Osteoblast (primary cell): ENCODE results near the gene GADL1. TPM values are rescaled to one million over a fixed set of nuclear protein-coding genes. Genes with fewer than 3 reads are reported as not detected.
A peak's percentile ranks its signal among the peaks of the same experiment; 100 is the strongest.

ENCODE experiments used
- DNase-seq: peaks from one replicate; pipeline ENCODE4 v3.0.0; 2011; ENCODE audit warnings: low spot score, mixed read lengths; ENCODE audit not compliant: insufficient read length; ENCODE audit errors: missing footprints
- H2AFZ ChIP-seq: 2 replicates; pipeline ENCODE4 v1.6.0; 2011; ENCODE audit warnings: mild to moderate bottlenecking, low read length
- H3K27ac ChIP-seq: 2 replicates; pipeline ENCODE4 v1.5.1; 2011; ENCODE audit warnings: mild to moderate bottlenecking, low read depth, low read length, moderate library complexity
- H3K27me3 ChIP-seq: 2 replicates; pipeline ENCODE4 v1.6.0; 2012; ENCODE audit warnings: mild to moderate bottlenecking, control low read depth, inconsistent platforms, low read length, moderate library complexity; ENCODE audit not compliant: insufficient read depth
- H3K36me3 ChIP-seq: 2 replicates; pipeline ENCODE4 v1.5.1; 2011; ENCODE audit warnings: mild to moderate bottlenecking, low read length, control low read depth, moderate library complexity; ENCODE audit not compliant: insufficient read depth
- H3K4me1 ChIP-seq: 2 replicates; pipeline ENCODE4 v1.5.1; 2011; ENCODE audit warnings: mild to moderate bottlenecking, low read length, control low read depth, moderate library complexity; ENCODE audit not compliant: insufficient read depth
- H3K4me2 ChIP-seq: 2 replicates; pipeline ENCODE4 v1.6.0; 2011; ENCODE audit warnings: mild to moderate bottlenecking, low read length; ENCODE audit not compliant: insufficient read depth
- H3K4me3 ChIP-seq: fragments of 200-600 bp; sonication (generic); 3 replicates; pipeline ENCODE4 v1.5.1; 2012; ENCODE audit warnings: mild to moderate bottlenecking, low read length, inconsistent platforms; ENCODE audit not compliant: insufficient read depth
- H3K79me2 ChIP-seq: 2 replicates; pipeline ENCODE4 v1.6.0; 2012; ENCODE audit warnings: mild to moderate bottlenecking, low read length, control low read depth, inconsistent platforms; ENCODE audit not compliant: insufficient read depth
- H3K9me3 ChIP-seq: 2 replicates; pipeline ENCODE4 v1.5.1; 2011; ENCODE audit warnings: low read depth, low read length, control low read depth
- H4K20me1 ChIP-seq: 2 replicates; pipeline ENCODE4 v1.6.0; 2012; ENCODE audit warnings: mild to moderate bottlenecking, low read length, control low read depth; ENCODE audit not compliant: insufficient read depth
- total RNA-seq: library from RNA; depleted of rRNA; stranded (reverse); fragments of >200 nt; gene quantifications from 2 replicates; pipeline ENCODE4 v1.2.3, GENCODE V29; 2012
- TF ChIP-seq, protein P1 (sequence below): IDR thresholded peaks from 2 replicates; pipeline ENCODE4 v1.5.1; 2011; ENCODE audit warnings: mild to moderate bottlenecking, low read depth, low read length, moderate library complexity; ENCODE audit errors: extremely low read depth

The GADL1 gene
- total RNA-seq, 1 donor, result not detected

GRCh38 chr3:30924763-30925162 lies 30.3 kb upstream of the GADL1 start:
- Histone ChIP-seq H3K27ac (peak overlapping the region; percentile 50), H3K36me3 (no peaks in the 10 kb centered on the region), H3K79me2 (no peaks in the 10 kb centered on the region), H4K20me1 (no peaks in the 10 kb centered on the region), H2AFZ (no peak overlapping the region), H3K4me2 (no peak overlapping the region), H3K9me3 (no peaks in the 10 kb centered on the region), H3K4me1 (peaks cover 13% of the 10 kb centered on the region), H3K27me3 (no peaks in the 10 kb centered on the region), H3K4me3 (no peak overlapping the region)
- TF ChIP-seq, protein P1, sequence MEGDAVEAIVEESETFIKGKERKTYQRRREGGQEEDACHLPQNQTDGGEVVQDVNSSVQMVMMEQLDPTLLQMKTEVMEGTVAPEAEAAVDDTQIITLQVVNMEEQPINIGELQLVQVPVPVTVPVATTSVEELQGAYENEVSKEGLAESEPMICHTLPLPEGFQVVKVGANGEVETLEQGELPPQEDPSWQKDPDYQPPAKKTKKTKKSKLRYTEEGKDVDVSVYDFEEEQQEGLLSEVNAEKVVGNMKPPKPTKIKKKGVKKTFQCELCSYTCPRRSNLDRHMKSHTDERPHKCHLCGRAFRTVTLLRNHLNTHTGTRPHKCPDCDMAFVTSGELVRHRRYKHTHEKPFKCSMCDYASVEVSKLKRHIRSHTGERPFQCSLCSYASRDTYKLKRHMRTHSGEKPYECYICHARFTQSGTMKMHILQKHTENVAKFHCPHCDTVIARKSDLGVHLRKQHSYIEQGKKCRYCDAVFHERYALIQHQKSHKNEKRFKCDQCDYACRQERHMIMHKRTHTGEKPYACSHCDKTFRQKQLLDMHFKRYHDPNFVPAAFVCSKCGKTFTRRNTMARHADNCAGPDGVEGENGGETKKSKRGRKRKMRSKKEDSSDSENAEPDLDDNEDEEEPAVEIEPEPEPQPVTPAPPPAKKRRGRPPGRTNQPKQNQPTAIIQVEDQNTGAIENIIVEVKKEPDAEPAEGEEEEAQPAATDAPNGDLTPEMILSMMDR, result no peak
- DNase-seq, result peak; percentile 51

DNA sequence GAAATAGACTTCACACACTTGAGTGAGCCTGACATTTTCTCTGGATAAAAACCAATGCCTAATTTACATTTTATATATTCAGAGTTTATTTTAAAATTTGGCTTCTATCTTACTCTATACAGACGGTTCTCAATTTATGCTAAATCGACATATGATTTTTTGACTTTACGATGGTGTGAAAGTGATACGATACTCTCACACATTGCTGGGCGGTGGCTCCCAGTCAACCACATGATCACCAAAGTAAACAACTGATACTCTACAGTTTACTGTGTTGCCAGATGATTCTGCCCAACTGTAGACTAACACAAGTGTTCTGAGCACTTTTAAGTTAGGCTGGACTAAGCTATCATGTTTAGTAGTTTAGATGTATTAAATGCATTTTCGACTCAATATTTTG lies 25.1 kb upstream of the GADL1 start:
- Histone ChIP-seq H3K4me2 (no peak overlapping the region), H3K9me3 (no peaks in the 10 kb centered on the region), H3K4me3 (no peak overlapping the region), H3K36me3 (no peaks in the 10 kb centered on the region), H4K20me1 (no peaks in the 10 kb centered on the region), H3K27ac (no peak overlapping the region), H3K79me2 (no peaks in the 10 kb centered on the region), H2AFZ (no peak overlapping the region), H3K4me1 (peaks cover 11% of the 10 kb centered on the region), H3K27me3 (no peaks in the 10 kb centered on the region)
- DNase-seq, result no peak
- TF ChIP-seq, protein P1, result no peak

DNA sequence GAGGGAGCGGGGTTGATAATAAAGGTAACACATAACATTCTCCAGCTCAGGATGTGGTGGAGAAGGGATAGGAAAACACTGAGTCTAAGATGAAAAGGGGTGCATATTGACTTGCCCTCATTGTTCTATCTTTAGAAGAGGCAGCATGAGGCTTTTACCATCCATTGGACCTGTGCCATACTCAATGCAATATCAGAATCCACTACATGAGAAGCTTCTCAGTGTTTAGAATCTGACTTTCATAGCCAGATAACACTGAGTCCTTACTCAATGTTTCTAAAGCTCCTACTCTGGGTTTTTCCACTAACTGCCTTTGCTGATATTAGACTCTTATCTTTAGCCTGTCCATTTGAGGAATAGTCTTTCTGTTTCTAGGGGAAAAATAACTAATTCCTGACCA lies 24.3 kb upstream of the GADL1 start:
- Histone ChIP-seq H3K36me3 (no peaks in the 10 kb centered on the region), H2AFZ (no peak overlapping the region), H3K27me3 (no peaks in the 10 kb centered on the region), H3K4me1 (peaks cover 14% of the 10 kb centered on the region), H3K79me2 (no peaks in the 10 kb centered on the region), H3K9me3 (no peaks in the 10 kb centered on the region), H4K20me1 (no peaks in the 10 kb centered on the region), H3K4me3 (no peak overlapping the region), H3K4me2 (no peak overlapping the region), H3K27ac (no peak overlapping the region)
- TF ChIP-seq, protein P1, result no peak
- no peak for DNase-seq

DNA sequence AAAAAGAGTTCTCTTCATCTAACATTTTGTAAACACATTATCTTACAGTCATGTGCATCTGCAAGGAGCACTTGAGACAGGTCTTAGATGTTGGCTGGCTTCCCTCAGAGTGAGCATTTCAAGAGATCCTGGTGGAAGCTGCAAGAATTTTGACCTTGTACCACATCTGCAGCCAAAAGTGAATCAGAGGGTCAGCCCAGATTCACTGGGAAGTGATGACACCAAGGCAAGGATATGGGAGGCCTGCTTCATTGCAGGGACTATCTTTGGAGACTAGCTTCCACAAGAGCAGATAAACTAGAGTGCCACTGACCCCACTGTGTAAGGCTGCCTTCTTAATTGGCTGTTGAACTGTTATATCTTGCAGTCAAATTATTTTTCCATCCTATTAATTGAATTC lies 21.3 kb upstream of the GADL1 start:
- Histone ChIP-seq H3K36me3 (no peaks in the 10 kb centered on the region), H3K4me2 (no peak overlapping the region), H3K27ac (no peak overlapping the region), H3K79me2 (no peaks in the 10 kb centered on the region), H3K4me1 (peaks cover 25% of the 10 kb centered on the region), H3K27me3 (no peaks in the 10 kb centered on the region), H4K20me1 (no peaks in the 10 kb centered on the region), H3K4me3 (no peak overlapping the region), H2AFZ (no peak overlapping the region), H3K9me3 (no peaks in the 10 kb centered on the region)
- DNase-seq, result peak; percentile 55
- TF ChIP-seq, protein P1, result no peak
